ENCODE data around the gene INIP.

Gene INIP

GRCh38 chr9:112751056-112751795, 33.3 kb upstream of the INIP start:
- H3K4me3 ChIP-seq (replicated peaks; ENCODE audit: insufficient read depth, low read length) = peak overlapping the region; percentile 90
- peak; percentile 49 to 83 for DNase-seq (ENCODE audit: low read depth in 1 of 2, low spot score in 1 of 2)
- TF ChIP-seq SPI1 (IDR thresholded peaks at IDR 0.05; ENCODE audit: borderline replicate concordance, low read depth) (no peak), REST (IDR thresholded peaks at IDR 0.05; ENCODE audit: insufficient replicate concordance, low read depth) (no peak), POLR2AphosphoS5 (IDR thresholded peaks at IDR 0.05; ENCODE audit: low read depth) (no peak), CTCF (IDR thresholded peaks at IDR 0.05; ENCODE audit: insufficient read depth, low read length) (no peak), GABPA (IDR thresholded peaks at IDR 0.05; ENCODE audit: low read depth) (no peak)
- peak overlapping the region; percentile 72 for H3K27ac ChIP-seq (replicated peaks)
- H3K27me3 ChIP-seq (ENCODE audit: insufficient read depth, poor library complexity, severe bottlenecking) = no peaks in the 10 kb centered on the region

GRCh38 chr9:112750764-112751055, 32.8 kb upstream of the INIP start:
- TF ChIP-seq CTCF (IDR thresholded peaks at IDR 0.05; ENCODE audit: insufficient read depth, low read length) (no peak), POLR2AphosphoS5 (IDR thresholded peaks at IDR 0.05; ENCODE audit: low read depth) (no peak), GABPA (IDR thresholded peaks at IDR 0.05; ENCODE audit: low read depth) (no peak), REST (IDR thresholded peaks at IDR 0.05; ENCODE audit: insufficient replicate concordance, low read depth) (no peak), SPI1 (IDR thresholded peaks at IDR 0.05; ENCODE audit: borderline replicate concordance, low read depth) (no peak)
- H3K4me3 ChIP-seq (replicated peaks; ENCODE audit: insufficient read depth, low read length) = peak overlapping the region; percentile 90
- no peak for DNase-seq (ENCODE audit: low read depth in 1 of 2, low spot score in 1 of 2)
- no peaks in the 10 kb centered on the region for H3K27me3 ChIP-seq (ENCODE audit: insufficient read depth, poor library complexity, severe bottlenecking)
- peak overlapping the region; percentile 72 for H3K27ac ChIP-seq (replicated peaks)

GRCh38 chr9:112750016-112750763, 32.3 kb upstream of the INIP start, which contains the start of gene SNX30:
Gene SNX30 (plus strand): TSS chr9:112750760. CDS start chr9:112751002, 242 bp downstream.
- peak; percentile 40; the same call in 1 of the 2 replicates for TF ChIP-seq SPI1 (IDR thresholded peaks at IDR 0.05; ENCODE audit: borderline replicate concordance, low read depth)
- peak; percentile 96 for TF ChIP-seq POLR2AphosphoS5 (IDR thresholded peaks at IDR 0.05; ENCODE audit: low read depth)
- no peak for TF ChIP-seq REST (IDR thresholded peaks at IDR 0.05; ENCODE audit: insufficient replicate concordance, low read depth)
- Histone ChIP-seq H3K27ac (replicated peaks) (peak within 1 kb of the TSS; percentile 90), H3K4me3 (replicated peaks; ENCODE audit: insufficient read depth, low read length) (peak within 1 kb of the TSS; percentile 90), H3K27me3 (ENCODE audit: insufficient read depth, poor library complexity, severe bottlenecking) (no peaks in the 10 kb centered on the region)
- DNase-seq (ENCODE audit: low read depth in 1 of 2, low spot score in 1 of 2) = peak; percentile 79 to 89

Measured in HL-60 (cell line).